Activated naive CD8-positive, alpha-beta T cell treated with anti-CD3 and anti-CD28 coated beads, Interleukin-2, amount 10 ng/mL, durations not matched to agents 7 days and 5 days (primary cell): ENCODE results near the gene PIP4K2C. TPM values are rescaled to one million over a fixed set of nuclear protein-coding genes. Genes with fewer than 3 reads are reported as not detected.
"Not testable (repeated sequence)": the region's sequence is repeated elsewhere in the genome, so short reads cannot be mapped to it uniquely, and the experiment has no call there.

ENCODE experiments used
- ATAC-seq: fragments of 150-1000 bp; cut with Tn5 transposase; one replicate; pipeline ENCODE4 v1.10.0; 2021; ENCODE audit warnings: low read depth, moderate library complexity
- POLR2A ChIA-PET: fragments of 350-600 bp; sonication (Branson Sonifier 250); formaldehyde crosslinking; loops from one replicate; lab custom pipeline; 2021; ENCODE audit warnings: antibody characterized with exemption; lab: Charles Lee
- DNase-seq: peaks from one replicate; pipeline ENCODE4 v3.0.0; 2021
- H3K27ac Mint-ChIP-seq: one replicate; pipeline ENCODE4 v1.8.0; 2022; ENCODE audit warnings: mild to moderate bottlenecking, mixed read lengths
- H3K27me3 Mint-ChIP-seq: one replicate; pipeline ENCODE4 v1.8.0; 2022; ENCODE audit warnings: mild to moderate bottlenecking, moderate library complexity, mixed read lengths
- H3K36me3 Mint-ChIP-seq: one replicate; pipeline ENCODE4 v1.8.0; 2021; ENCODE audit warnings: mild to moderate bottlenecking, mixed read lengths
- H3K4me1 Mint-ChIP-seq: one replicate; pipeline ENCODE4 v1.8.0; 2021; ENCODE audit warnings: mixed read lengths
- H3K4me3 Mint-ChIP-seq: one replicate; pipeline ENCODE4 v1.8.0; 2022; ENCODE audit warnings: mild to moderate bottlenecking, moderate library complexity, mixed read lengths
- H3K9me3 Mint-ChIP-seq: one replicate; pipeline ENCODE4 v1.8.0; 2021; ENCODE audit warnings: mixed read lengths
- total RNA-seq, 2 experiments: library from RNA; stranded (reverse); gene quantifications; one replicate each; pipeline ENCODE4 v1.2.3, GENCODE V29; 2021

PIP4K2C gene
- total RNA-seq, 2 experiments from 2014 or later: 21.6 to 24.1 TPM

DNA sequence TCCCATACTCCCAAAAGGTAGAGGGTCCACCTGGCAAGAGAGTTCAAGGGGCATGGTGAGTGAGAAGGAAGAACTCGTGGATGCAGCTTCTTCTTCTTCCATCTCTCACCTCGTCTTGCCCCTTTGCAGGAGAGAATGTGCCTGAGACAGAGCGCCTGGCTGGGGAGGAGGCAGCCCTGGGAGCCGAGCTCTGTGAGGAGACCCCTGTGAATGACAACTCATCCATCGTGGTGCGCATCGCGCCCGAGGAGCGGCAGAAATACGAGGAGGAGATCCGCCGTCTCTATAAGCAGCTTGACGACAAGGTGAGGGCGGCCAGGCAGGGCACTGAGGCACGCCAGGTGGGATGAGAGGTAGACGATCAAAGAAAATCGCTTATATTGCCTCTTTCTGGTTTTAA lies 21.1 kb upstream of the PIP4K2C start:
- no peak for ATAC-seq
- Mint-ChIP-seq H3K36me3 (no peaks in the 10 kb centered on the region), H3K27me3 (no peaks in the 10 kb centered on the region), H3K27ac (no peak overlapping the region), H3K9me3 (no peaks in the 10 kb centered on the region), H3K4me1 (peaks cover 1% of the 10 kb centered on the region), H3K4me3 (no peak overlapping the region)
- DNase-seq: no peak
- POLR2A ChIA-PET: no interaction called here

DNA sequence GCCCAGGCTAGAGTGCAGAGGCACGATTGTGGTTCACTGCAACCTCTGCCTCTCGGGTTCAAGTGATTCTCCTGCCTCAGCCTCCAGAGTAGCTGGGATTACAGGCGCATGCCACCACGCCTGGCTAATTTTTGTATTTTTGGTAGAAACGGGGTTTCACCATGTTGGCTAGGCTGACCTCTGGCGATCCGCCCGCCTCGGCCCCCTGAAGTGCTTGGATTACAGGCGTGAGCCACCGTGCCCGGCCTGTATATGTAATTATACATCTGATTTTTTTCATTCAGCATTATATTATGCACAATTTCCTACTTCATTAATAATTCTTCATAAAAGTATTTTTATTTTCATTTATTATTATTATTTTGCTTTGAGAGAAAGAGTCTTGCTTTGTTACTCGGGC lies 20.6 kb upstream of the PIP4K2C start:
- H3K36me3 Mint-ChIP-seq, DNase-seq, H3K27ac Mint-ChIP-seq, ATAC-seq, H3K9me3 Mint-ChIP-seq, H3K4me1 Mint-ChIP-seq, H3K4me3 Mint-ChIP-seq, H3K27me3 Mint-ChIP-seq, POLR2A ChIA-PET: not testable (repeated sequence)

DNA sequence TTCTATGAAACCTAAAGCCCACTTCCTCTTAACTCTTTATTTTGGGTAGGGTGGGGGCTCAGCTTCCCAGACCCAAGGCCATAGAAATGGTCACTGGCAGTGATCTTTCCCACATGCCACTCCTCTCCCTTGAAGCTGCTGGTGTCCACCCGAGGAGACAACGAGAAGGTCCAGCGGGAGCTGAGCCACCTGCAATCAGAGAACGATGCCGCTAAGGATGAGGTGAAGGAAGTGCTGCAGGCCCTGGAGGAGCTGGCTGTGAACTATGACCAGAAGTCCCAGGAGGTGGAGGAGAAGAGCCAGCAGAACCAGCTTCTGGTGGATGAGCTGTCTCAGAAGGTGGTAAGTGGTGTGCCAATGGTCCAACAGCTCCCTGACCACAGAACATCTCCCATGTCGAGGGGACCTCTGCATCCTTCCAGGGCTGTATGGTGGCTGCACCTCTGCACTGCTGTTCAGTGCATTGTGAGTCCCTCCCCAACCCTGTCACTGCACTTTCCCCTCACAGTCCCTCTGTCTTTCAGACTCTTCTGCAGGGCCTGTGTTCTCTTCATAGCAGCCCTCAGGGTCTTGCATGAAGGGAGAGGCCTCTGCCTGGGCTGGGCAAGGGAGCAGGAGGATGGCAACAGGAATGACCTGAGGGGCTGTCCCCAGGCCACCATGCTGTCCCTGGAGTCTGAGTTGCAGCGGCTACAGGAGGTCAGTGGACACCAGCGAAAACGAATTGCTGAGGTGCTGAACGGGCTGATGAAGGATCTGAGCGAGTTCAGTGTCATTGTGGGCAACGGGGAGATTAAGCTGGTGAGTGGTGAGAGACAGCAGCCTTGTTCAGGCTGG lies 18.8 kb upstream of the PIP4K2C start:
- no peak overlapping the region for H3K4me3 Mint-ChIP-seq
- no peaks in the 10 kb centered on the region for H3K36me3 Mint-ChIP-seq
- H3K4me1 Mint-ChIP-seq: peaks cover 1% of the 10 kb centered on the region
- POLR2A ChIA-PET: interaction anchor here (0.6 kb wide), 1 partner anchor 21 kb away, joined by 3 read pairs; no protein-coding TSS in a partner anchor
- ATAC-seq (no peak), DNase-seq (no peak)
- no peak overlapping the region for H3K27ac Mint-ChIP-seq
- H3K27me3 Mint-ChIP-seq: no peaks in the 10 kb centered on the region
- no peaks in the 10 kb centered on the region for H3K9me3 Mint-ChIP-seq

DNA sequence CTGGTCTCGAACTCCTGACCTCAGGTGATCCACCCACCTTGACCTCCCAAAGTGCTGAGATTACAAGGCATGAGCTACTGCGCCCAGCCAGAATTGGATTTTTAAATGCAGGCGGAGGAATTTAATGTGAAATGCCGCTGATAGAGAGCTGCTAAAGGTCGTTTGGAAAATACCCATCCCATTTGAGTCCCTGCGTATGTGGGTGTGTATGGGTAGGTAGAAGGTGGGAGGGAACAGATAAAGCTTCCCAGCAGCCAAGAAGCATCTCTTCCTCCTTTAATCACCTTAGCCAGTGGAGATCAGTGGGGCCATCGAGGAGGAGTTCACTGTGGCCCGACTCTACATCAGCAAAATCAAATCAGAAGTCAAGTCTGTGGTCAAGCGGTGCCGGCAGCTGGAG lies 16.2 kb upstream of the PIP4K2C start:
- POLR2A ChIA-PET: no interaction called here
- no peaks in the 10 kb centered on the region for H3K36me3 Mint-ChIP-seq
- DNase-seq (no peak), ATAC-seq (no peak)
- H3K27ac Mint-ChIP-seq: no peak overlapping the region
- no peaks in the 10 kb centered on the region for H3K9me3 Mint-ChIP-seq
- peaks cover 4% of the 10 kb centered on the region for H3K4me1 Mint-ChIP-seq
- H3K27me3 Mint-ChIP-seq: no peaks in the 10 kb centered on the region
- no peak overlapping the region for H3K4me3 Mint-ChIP-seq

DNA sequence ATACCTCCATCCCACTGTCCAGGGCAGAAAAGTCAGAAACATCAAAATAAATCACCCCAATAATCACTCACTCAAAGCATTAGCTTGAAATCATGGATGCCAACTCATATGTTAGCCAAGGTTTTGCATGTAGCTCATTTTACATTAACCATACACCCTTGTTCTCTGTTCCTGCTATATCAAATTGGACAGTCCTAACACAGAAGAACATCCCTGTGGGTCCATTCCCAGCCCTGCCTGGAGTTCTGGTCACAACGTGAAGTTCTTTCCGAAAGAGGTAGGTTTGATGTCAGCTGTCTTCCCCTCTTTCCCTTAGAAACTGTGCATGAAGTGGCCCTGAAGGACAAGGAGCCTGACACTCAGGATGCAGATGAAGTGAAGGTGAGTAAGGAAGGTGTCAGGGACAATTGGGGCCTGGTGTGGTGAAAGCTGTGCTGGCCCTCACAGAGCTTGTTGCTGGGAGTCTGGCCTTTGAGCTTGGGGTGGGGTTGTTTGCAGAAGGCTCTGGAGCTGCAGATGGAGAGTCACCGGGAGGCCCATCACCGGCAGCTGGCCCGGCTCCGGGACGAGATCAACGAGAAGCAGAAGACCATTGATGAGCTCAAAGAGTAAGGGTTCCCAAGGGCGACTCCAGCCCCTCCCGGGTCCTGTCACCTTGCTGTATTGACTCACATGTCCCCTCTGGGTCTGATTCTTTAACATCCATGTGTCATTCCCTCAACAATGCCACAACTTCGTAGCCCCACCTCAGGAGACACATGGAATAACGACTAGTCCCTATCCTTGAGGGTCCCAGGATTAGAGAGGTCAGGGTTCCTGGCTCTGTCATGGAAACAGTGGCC lies 15.0 kb upstream of the PIP4K2C start:
- Mint-ChIP-seq H3K36me3 (no peaks in the 10 kb centered on the region), H3K4me1 (peaks cover 4% of the 10 kb centered on the region), H3K27ac (no peak overlapping the region), H3K27me3 (no peaks in the 10 kb centered on the region), H3K9me3 (no peaks in the 10 kb centered on the region), H3K4me3 (no peak overlapping the region)
- ATAC-seq (no peak), DNase-seq (no peak)
- POLR2A ChIA-PET: no interaction called here

DNA sequence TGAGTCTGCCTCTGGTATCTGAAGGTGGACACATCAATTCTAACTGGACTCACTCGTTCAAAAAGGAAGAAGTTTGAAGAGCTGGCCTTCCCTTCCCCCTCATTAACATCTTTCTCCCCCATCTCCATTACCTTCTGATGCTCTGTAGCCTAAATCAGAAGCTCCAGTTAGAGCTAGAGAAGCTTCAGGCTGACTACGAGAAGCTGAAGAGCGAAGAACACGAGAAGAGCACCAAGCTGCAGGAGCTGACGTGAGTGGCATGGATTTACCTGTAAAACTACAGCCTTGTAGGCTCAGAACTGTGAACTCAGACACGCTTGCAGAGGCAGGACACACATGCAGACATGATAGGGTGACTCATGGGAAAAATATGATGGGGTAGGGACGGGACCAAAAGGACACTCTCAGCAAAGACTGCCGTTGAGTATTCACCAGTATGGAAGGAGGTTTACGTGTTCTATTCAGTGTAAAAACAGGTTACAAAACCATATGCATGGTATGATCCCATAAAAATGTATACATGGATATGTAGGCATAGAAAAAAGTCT lies 14.3 kb upstream of the PIP4K2C start:
- Mint-ChIP-seq H3K9me3 (no peaks in the 10 kb centered on the region), H3K36me3 (no peaks in the 10 kb centered on the region), H3K27me3 (no peaks in the 10 kb centered on the region), H3K4me3 (no peak overlapping the region), H3K27ac (no peak overlapping the region), H3K4me1 (peaks cover 2% of the 10 kb centered on the region)
- ATAC-seq (no peak), DNase-seq (no peak)
- POLR2A ChIA-PET: no interaction called here

DNA sequence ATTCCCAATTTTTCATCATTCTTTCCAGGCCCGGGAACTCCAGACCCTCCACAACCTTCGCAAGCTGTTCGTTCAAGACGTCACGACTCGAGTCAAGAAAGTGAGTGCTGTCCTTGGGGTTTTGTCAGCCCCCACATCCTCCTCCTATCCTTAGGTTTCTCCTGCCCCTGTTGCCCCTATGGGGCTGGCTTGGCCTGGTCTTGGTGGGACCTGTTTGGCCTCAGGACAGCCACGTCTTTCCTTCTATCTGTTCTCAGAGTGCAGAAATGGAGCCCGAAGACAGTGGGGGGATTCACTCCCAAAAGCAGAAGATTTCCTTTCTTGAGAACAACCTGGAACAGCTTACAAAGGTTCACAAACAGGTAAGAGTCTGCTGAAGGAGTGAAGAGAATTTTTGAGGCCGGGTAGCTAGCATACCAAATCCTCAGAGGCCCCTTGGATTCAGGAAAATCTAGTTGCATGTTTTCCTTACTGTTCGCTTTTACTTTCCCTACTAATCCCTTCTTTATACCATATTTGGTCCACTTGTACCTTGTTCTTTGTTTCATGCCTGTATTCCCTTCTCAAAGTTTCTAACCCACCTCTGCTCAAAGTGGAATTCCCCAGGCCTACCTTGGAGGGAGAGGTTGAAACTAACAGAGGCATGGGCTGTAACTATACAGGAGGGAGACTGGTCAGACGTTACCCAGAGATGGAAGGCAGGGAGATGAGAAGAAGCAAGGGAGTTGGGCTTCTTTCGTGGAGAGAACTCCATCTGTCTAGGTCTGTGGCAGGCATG lies 12.8 kb upstream of the PIP4K2C start:
- POLR2A ChIA-PET: interaction anchor here (0.5 kb wide), 1 partner anchor 13 kb away, joined by 4 read pairs; no protein-coding TSS in a partner anchor
- Mint-ChIP-seq H3K4me1 (peaks cover 4% of the 10 kb centered on the region), H3K27ac (no peak overlapping the region), H3K9me3 (no peaks in the 10 kb centered on the region), H3K36me3 (no peaks in the 10 kb centered on the region), H3K4me3 (no peak overlapping the region), H3K27me3 (no peaks in the 10 kb centered on the region)
- DNase-seq (no peak), ATAC-seq (no peak)

DNA sequence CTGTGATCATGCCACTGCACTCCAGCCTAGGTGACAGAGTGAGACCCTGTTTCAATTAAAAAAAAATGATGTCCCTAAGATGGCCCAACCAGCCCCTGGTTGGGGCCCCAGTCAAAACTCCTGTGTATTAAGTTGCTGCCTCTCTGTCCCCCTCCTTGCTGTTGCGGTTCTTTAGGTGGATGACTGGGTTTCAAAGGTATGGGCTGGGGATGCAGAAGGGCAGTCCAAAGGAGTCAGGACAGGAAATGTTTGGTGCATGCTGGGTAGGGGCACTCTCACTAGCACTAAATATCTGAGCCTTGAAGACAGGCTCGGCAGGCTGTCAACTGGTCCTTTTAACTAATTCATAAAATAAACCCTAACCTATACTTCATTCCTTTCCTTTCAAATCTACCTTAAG lies 12.0 kb upstream of the PIP4K2C start:
- H3K9me3 Mint-ChIP-seq: no peaks in the 10 kb centered on the region
- no peak for ATAC-seq
- peaks cover 5% of the 10 kb centered on the region for H3K4me1 Mint-ChIP-seq

DNA sequence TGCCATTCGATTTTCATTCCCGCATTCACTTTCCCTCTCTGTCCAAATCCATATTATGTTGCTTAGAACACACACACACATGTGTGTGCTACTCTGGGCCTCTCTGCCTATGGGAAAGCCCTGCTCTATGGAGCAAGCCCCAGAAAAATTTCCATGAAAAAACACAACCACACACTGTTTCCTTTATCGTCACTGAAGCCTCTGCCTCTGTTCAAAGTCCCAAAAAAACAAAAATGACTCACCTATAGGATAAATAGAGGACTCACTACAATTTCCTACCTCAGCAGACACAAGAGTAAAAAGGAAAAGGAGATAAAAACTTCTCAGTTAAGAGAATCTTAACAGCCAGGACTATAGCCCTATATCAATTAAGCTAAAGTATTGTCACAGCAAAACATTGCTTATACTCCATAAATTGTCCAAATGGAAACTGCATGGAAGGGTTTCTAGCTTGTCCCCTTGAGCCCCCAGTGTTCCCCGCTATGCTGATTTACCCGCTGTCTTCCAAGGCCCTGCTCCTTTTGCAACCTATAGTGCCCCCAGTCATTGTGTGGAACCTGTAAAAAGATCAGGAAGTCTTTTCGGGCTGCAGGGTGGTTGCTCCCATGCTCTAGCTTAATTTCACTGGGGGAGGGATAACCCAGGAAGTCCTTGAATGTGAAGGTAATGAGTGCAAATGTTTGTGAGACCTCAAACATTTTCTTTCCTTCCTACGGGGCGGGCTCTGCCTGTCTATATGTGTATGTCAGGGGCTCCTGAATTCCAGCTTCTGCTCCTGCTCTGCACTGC lies 11.1 kb upstream of the PIP4K2C start:
- Mint-ChIP-seq H3K36me3 (no peaks in the 10 kb centered on the region), H3K27ac (no peak overlapping the region), H3K4me3 (no peak overlapping the region), H3K4me1 (peaks cover 5% of the 10 kb centered on the region), H3K27me3 (no peaks in the 10 kb centered on the region), H3K9me3 (no peaks in the 10 kb centered on the region)
- DNase-seq: no peak
- POLR2A ChIA-PET: no interaction called here
- no peak for ATAC-seq

More for the DNA sequence above, 12.0 kb upstream of the PIP4K2C start:
- no peak for DNase-seq
- POLR2A ChIA-PET: no interaction called here
- Mint-ChIP-seq H3K27me3 (no peaks in the 10 kb centered on the region), H3K36me3 (no peaks in the 10 kb centered on the region), H3K27ac (no peak overlapping the region), H3K4me3 (no peak overlapping the region)

DNA sequence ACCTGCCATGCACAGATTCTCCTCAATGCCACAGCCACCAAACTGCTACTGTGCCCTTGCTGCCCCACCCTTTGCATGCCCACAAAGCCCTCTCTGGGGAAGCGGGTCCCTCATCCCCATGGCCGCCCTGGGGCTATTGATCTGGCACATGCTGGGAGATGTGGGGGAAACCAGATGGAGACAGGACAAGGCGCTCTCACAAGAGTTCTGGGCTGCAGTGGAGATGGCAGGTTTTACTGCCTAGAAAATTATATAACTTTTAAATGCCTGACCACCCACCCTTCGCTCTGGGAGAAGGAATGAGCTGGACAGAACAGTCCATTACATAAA lies 10.6 kb upstream of the PIP4K2C start:
- Mint-ChIP-seq H3K9me3 (no peaks in the 10 kb centered on the region), H3K27ac (no peak overlapping the region), H3K36me3 (no peaks in the 10 kb centered on the region), H3K4me3 (no peak overlapping the region), H3K4me1 (peaks cover 5% of the 10 kb centered on the region), H3K27me3 (peaks cover 4% of the 10 kb centered on the region)
- no peak for DNase-seq
- POLR2A ChIA-PET: no interaction called here
- ATAC-seq: no peak

DNA sequence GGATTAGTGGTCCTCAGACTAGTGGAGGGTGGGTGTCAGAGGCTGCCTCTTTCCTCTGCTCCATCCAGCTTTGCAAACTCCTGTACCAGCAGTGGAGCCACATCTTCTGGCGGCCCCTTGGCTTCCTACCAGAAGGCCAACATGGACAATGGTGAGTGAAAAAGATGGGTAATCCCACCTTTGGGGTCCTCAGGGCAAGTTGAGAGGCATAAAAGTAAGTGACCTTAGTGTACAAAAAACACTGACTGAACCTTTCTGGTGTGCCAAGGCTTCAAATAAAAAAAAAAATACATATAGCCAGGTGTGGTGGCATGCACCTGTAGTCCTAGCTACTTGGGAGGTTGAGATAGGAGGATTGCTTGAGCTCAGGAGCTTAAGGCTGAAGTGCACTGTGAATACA lies 9.2 kb upstream of the PIP4K2C start:
- no peaks in the 10 kb centered on the region for H3K36me3 Mint-ChIP-seq
- H3K27me3 Mint-ChIP-seq: peaks cover 7% of the 10 kb centered on the region
- DNase-seq (no peak), ATAC-seq (no peak)
- peaks cover 5% of the 10 kb centered on the region for H3K4me1 Mint-ChIP-seq
- no peak overlapping the region for H3K4me3 Mint-ChIP-seq
- no peak overlapping the region for H3K27ac Mint-ChIP-seq
- no peaks in the 10 kb centered on the region for H3K9me3 Mint-ChIP-seq
- POLR2A ChIA-PET: interaction anchor here (1.1 kb wide), 1 partner anchor 57 kb away, joined by 4 read pairs; no protein-coding TSS in a partner anchor

DNA sequence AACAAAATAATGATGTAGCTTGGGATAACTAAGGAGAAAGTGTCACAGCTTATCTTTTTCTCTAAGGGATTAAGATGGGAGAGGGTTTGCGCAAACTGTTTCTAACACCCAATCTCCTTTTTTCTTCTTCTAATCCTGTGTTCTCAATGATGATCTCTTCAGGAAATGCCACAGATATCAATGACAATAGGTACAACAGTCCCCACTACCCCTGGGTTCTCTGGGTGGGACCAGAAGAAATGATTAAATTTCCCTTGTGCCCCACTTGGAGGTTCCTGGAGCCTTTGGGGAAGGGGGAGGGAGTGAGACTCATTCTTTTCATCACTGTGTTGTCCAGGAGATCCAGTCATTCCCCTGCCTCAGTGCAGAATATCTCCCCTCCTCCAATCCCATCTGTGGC lies 8.6 kb upstream of the PIP4K2C start:
- Mint-ChIP-seq H3K27me3 (peaks cover 7% of the 10 kb centered on the region), H3K9me3 (no peaks in the 10 kb centered on the region), H3K36me3 (no peaks in the 10 kb centered on the region), H3K27ac (no peak overlapping the region), H3K4me1 (peaks cover 5% of the 10 kb centered on the region), H3K4me3 (no peak overlapping the region)
- POLR2A ChIA-PET: interaction anchor here (0.8 to 1.6 kb wide), 2 partner anchors 38 to 42 kb away, joined by 4 to 5 read pairs; no protein-coding TSS in a partner anchor
- DNase-seq (no peak), ATAC-seq (no peak)
